GM12878 (cell line): Measurements from ENCODE around the gene SHOC2. TPM values are rescaled to one million over a fixed set of nuclear protein-coding genes. Genes with fewer than 3 reads are reported as not detected.
A peak's percentile ranks its signal among the peaks of the same experiment; 100 is the strongest.

ENCODE experiments used
- ATAC-seq: fragments of 200-7000 bp; cut with Tn5 transposase; 3 replicates; pipeline ENCODE4 v1.9.1; 2020; ENCODE audit warnings: mild to moderate bottlenecking, moderate library complexity
- BruUV-seq: library from RNA; stranded (reverse); fragments of 400-500 nt; replicated peaks from 2 replicates; lab custom pipeline; 2021; lab: Mats Ljungman, UMichigan
- CTCF ChIA-PET: fragments of 300-600 bp; sonication (Branson Sonifier 250); formaldehyde crosslinking; extraction: SDS; loops from one replicate; lab custom pipeline; 2021; ENCODE audit warnings: inconsistent platforms; lab: Yijun Ruan, JAX
- POLR2A ChIA-PET: fragments of 350-600 bp; formaldehyde crosslinking; extraction: SDS; loops from one replicate; lab custom pipeline; 2021; ENCODE audit warnings: inconsistent platforms; lab: Charles Lee
- RAD21 ChIA-PET: fragments of 300-600 bp; sonication (Branson Sonifier 250); formaldehyde crosslinking; loops from one replicate; lab custom pipeline; 2023; ENCODE audit warnings: antibody characterized with exemption; ENCODE audit not compliant: unreplicated experiment; lab: Charles Lee
- SMC1A ChIA-PET: fragments of 300-600 bp; sonication (Branson Sonifier 250); formaldehyde crosslinking; loops from one replicate; lab custom pipeline; 2023; ENCODE audit not compliant: unreplicated experiment, uncharacterized antibody; lab: Charles Lee
- DNase-seq: peaks from one replicate; pipeline ENCODE4 v3.0.0-alpha.2; 2011; ENCODE audit warnings: low read depth, low spot score
- FAIRE-seq: peaks from 3 replicates; lab custom pipeline; 2011; peaks lifted over from hg19 to GRCh38; lab: Jason Lieb, UNC
- H2AFZ ChIP-seq: 2 replicates; pipeline ENCODE4 v1.6.0; 2011; ENCODE audit warnings: low read depth, low read length, control low read depth; ENCODE audit not compliant: control insufficient read depth
- H3K27ac ChIP-seq: 2 replicates; pipeline ENCODE4 v1.5.1; 2011; ENCODE audit warnings: control low read depth; ENCODE audit not compliant: control insufficient read depth, insufficient read depth
- H3K27me3 ChIP-seq, 2 experiments: replicated peaks in 1 of 2; 2 replicates each; pipeline versions ENCODE4 v1.6.0 to v1.6.1; 2011; ENCODE audit warnings: low read length in 1 of 2; ENCODE audit not compliant: control insufficient read depth in 2 of 2, insufficient read depth in 2 of 2
- H3K36me3 ChIP-seq, 2 experiments: 2 replicates each; pipeline ENCODE4 v1.5.1; 2011; ENCODE audit warnings: low read length in 1 of 2; ENCODE audit not compliant: control insufficient read depth in 2 of 2, insufficient read depth in 2 of 2
- H3K4me1 ChIP-seq: 2 replicates; pipeline ENCODE4 v1.6.1; 2011; ENCODE audit warnings: mild to moderate bottlenecking, low read length, moderate library complexity, mixed read lengths; ENCODE audit not compliant: control insufficient read depth, insufficient read depth
- H3K4me2 ChIP-seq: 2 replicates; pipeline ENCODE4 v1.6.0; 2011; ENCODE audit warnings: control low read depth; ENCODE audit not compliant: control insufficient read depth, insufficient read depth
- H3K4me3 ChIP-seq: fragments of 200-600 bp; sonication (generic); 2 replicates; pipeline ENCODE4 v1.5.1; 2016
- H3K79me2 ChIP-seq: 2 replicates; pipeline ENCODE4 v1.6.0; 2011; ENCODE audit warnings: low read length; ENCODE audit not compliant: control insufficient read depth, insufficient read depth
- H3K9ac ChIP-seq: 2 replicates; pipeline ENCODE4 v1.8.0; 2011; ENCODE audit warnings: low read length, control low read depth, mixed read lengths; ENCODE audit not compliant: control insufficient read depth, insufficient read depth
- H3K9me3 ChIP-seq: replicated peaks from 3 replicates; pipeline ENCODE4 v1.5.1; 2011; ENCODE audit warnings: mild to moderate bottlenecking, low read length; ENCODE audit not compliant: control insufficient read depth, insufficient read depth
- H4K20me1 ChIP-seq: 2 replicates; pipeline ENCODE4 v1.6.0; 2011; ENCODE audit not compliant: control insufficient read depth, insufficient read depth
- CEBPZ ChIP-seq: fragments of 150-350 bp; IDR thresholded peaks from 2 replicates; pipeline ENCODE4 v1.6.1; 2016; ENCODE audit warnings: low read depth, low read length
- FOXK2 ChIP-seq: fragments of 450-650 bp; IDR thresholded peaks from 2 replicates; pipeline ENCODE4 v1.6.1; 2017; ENCODE audit warnings: mild to moderate bottlenecking, moderate library complexity
- HDAC2 ChIP-seq: fragments of 200-600 bp; sonication (generic); IDR thresholded peaks from 2 replicates; pipeline ENCODE4 v1.6.1; 2017
- HDAC6 ChIP-seq: fragments of 200-600 bp; sonication (generic); IDR thresholded peaks from one replicate; pipeline ENCODE4 v1.8.0; 2017; ENCODE audit warnings: antibody characterized with exemption; ENCODE audit not compliant: unreplicated experiment
- POLR2A ChIP-seq: IDR thresholded peaks from 2 replicates; pipeline ENCODE4 v1.6.1; 2011; ENCODE audit warnings: low read depth, mild to moderate bottlenecking, low read length
- RFX5 ChIP-seq: IDR thresholded peaks from 2 replicates; pipeline ENCODE4 v1.6.1; 2011; ENCODE audit warnings: low read depth, low read length, improper control_type of control experiment
- SP1 ChIP-seq: IDR thresholded peaks from one replicate; pipeline ENCODE4 v1.6.1; 2011; ENCODE audit warnings: low read depth, low read length
- SREBF2 ChIP-seq: IDR thresholded peaks from 2 replicates; pipeline ENCODE4 v1.6.1; 2012; ENCODE audit warnings: mild to moderate bottlenecking, low read length
- SUPT20H ChIP-seq: IDR thresholded peaks from 2 replicates; pipeline ENCODE4 v1.6.1; 2011; ENCODE audit warnings: low read depth, mild to moderate bottlenecking, low read length, moderate library complexity, borderline replicate concordance; ENCODE audit not compliant: control insufficient read depth
- ZNF622 ChIP-seq: fragments of 450-650 bp; IDR thresholded peaks from 2 replicates; pipeline ENCODE4 v1.6.1; 2017; ENCODE audit warnings: mild to moderate bottlenecking, inconsistent platforms
- WGBS: methylation state at CpG from one replicate; pipeline ENCODE4 v1.1.6; 2016; ENCODE audit warnings: low lambda C conversion rate; ENCODE audit not compliant: insufficient replicate concordance, insufficient coverage; ENCODE audit errors: missing lambda C conversion rate; 5-methylcytosine and 5-hydroxymethylcytosine counted together
- in situ Hi-C: fragments of 300-500 bp; cut with MboI; formaldehyde crosslinking; loops from 9 replicates; pipeline ENCODE4 v1.14.3; 2018; ENCODE audit warnings: mixed read lengths
- intact Hi-C: fragments of 100-400 bp; cut with micrococcal nuclease; formaldehyde crosslinking; loops from one replicate; pipeline ENCODE4 v1.14.2; 2022; ENCODE audit not compliant: unreplicated experiment
- polyA plus RNA-seq, 11 experiments: library from polyadenylated mRNA; depleted of rRNA in 4 of 11; unstranded in 6 of 11; stranded (reverse) in 5 of 11; fragments of >200 nt; fragmentation: Nextera tagmentation in 4 of 11; fragmentation: Illumina TruSeq in 1 of 11; extraction: Ambion mirVana in 4 of 11; extraction: Trizol in 1 of 11; gene quantifications; 1 replicate in 1 of 11; 2 replicates in 10 of 11; pipeline versions ENCODE4 v1.2.1 to v1.2.3, GENCODE V29; 2011 to 2016; ENCODE audit warnings: inconsistent platforms in 2 of 11, missing spikeins in 2 of 11, low read depth in 1 of 11
- total RNA-seq, 4 experiments: library from RNA; depleted of rRNA in 3 of 4; stranded (reverse); fragments of >200 nt in 3 of 4; fragmentation: Illumina TruSeq in 1 of 4; extraction: Trizol in 1 of 4; gene quantifications; 2 replicates each; pipeline versions ENCODE4 v1.2.1 to v1.2.3, GENCODE V29; 2013 to 2021
- TF ChIP-seq, protein P1 (sequence below): IDR thresholded peaks from 2 replicates; pipeline ENCODE4 v1.6.1; 2012; ENCODE audit warnings: mild to moderate bottlenecking, low read depth, low read length
- TF ChIP-seq, protein P2 (sequence below): fragments of 450-650 bp; IDR thresholded peaks from 2 replicates; pipeline ENCODE4 v1.6.1; 2018; ENCODE audit warnings: mild to moderate bottlenecking, low read depth, moderate library complexity; ENCODE audit not compliant: partially characterized antibody

Gene SHOC2
- total and polyA plus RNA-seq, 10 of the 15 experiments (the other 5 are each of a cell fraction or from before 2014, with no cell fraction given), result 24.8 to 65.3 (median 42.6) TPM

GRCh38 chr10:110885932-110886674, 33.3 kb upstream of the SHOC2 start:
- Histone ChIP-seq H3K27me3 (no peaks in the 10 kb centered on the region), H4K20me1 (no peaks in the 10 kb centered on the region), H3K4me1 (peaks cover 6% of the 10 kb centered on the region), H2AFZ (no peak overlapping the region), H3K79me2 (peaks cover 25% of the 10 kb centered on the region), H3K4me3 (no peak overlapping the region), H3K27ac (no peak overlapping the region), H3K9me3 (no peaks in the 10 kb centered on the region), H3K9ac (no peak overlapping the region), H3K36me3 (peaks cover 2 to 37% of the 10 kb centered on the region in 2 experiments; a peak in 3 of 4 replicates), H3K4me2 (no peak overlapping the region)
- BruUV-seq, result no TSS peak
- ChIA-PET POLR2A (interaction anchor here (0.9 to 2.6 kb wide), 6 partner anchors 7 to 32 kb away, joined by 3 to 12 read pairs (median 4); partner anchors contain the start of gene BBIP1), RAD21 (interaction anchor here (0.7 to 2.6 kb wide), 7 partner anchors 8 to 296 kb away, joined by 3 to 22 read pairs (median 3); no protein-coding TSS in a partner anchor), SMC1A (interaction anchor here (1.1 to 11.1 kb wide), 16 partner anchors 10 to 274 kb away, joined by 3 to 102 read pairs (median 7); partner anchors contain the start of gene PDCD4), CTCF (interaction anchor here (0.6 to 2.5 kb wide), 5 partner anchors 9 to 83 kb away, joined by 3 to 25 read pairs (median 6); partner anchors contain the start of gene PDCD4)
- intact Hi-C loops (no loop called here), in situ Hi-C loops (no loop called here)
- FAIRE-seq (no peak), DNase-seq (no peak), ATAC-seq (peak; percentile 14; the same call in 2 of the 3 replicates)
- no peak for TF ChIP-seq CEBPZ
- no peak for TF ChIP-seq HDAC2
- TF ChIP-seq SUPT20H, result no peak
- TF ChIP-seq, protein P1, sequence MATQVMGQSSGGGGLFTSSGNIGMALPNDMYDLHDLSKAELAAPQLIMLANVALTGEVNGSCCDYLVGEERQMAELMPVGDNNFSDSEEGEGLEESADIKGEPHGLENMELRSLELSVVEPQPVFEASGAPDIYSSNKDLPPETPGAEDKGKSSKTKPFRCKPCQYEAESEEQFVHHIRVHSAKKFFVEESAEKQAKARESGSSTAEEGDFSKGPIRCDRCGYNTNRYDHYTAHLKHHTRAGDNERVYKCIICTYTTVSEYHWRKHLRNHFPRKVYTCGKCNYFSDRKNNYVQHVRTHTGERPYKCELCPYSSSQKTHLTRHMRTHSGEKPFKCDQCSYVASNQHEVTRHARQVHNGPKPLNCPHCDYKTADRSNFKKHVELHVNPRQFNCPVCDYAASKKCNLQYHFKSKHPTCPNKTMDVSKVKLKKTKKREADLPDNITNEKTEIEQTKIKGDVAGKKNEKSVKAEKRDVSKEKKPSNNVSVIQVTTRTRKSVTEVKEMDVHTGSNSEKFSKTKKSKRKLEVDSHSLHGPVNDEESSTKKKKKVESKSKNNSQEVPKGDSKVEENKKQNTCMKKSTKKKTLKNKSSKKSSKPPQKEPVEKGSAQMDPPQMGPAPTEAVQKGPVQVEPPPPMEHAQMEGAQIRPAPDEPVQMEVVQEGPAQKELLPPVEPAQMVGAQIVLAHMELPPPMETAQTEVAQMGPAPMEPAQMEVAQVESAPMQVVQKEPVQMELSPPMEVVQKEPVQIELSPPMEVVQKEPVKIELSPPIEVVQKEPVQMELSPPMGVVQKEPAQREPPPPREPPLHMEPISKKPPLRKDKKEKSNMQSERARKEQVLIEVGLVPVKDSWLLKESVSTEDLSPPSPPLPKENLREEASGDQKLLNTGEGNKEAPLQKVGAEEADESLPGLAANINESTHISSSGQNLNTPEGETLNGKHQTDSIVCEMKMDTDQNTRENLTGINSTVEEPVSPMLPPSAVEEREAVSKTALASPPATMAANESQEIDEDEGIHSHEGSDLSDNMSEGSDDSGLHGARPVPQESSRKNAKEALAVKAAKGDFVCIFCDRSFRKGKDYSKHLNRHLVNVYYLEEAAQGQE, result no peak
- no peak for TF ChIP-seq ZNF622
- TF ChIP-seq RFX5, result no peak
- TF ChIP-seq FOXK2, result no peak
- no peak for TF ChIP-seq POLR2A
- TF ChIP-seq, protein P2, sequence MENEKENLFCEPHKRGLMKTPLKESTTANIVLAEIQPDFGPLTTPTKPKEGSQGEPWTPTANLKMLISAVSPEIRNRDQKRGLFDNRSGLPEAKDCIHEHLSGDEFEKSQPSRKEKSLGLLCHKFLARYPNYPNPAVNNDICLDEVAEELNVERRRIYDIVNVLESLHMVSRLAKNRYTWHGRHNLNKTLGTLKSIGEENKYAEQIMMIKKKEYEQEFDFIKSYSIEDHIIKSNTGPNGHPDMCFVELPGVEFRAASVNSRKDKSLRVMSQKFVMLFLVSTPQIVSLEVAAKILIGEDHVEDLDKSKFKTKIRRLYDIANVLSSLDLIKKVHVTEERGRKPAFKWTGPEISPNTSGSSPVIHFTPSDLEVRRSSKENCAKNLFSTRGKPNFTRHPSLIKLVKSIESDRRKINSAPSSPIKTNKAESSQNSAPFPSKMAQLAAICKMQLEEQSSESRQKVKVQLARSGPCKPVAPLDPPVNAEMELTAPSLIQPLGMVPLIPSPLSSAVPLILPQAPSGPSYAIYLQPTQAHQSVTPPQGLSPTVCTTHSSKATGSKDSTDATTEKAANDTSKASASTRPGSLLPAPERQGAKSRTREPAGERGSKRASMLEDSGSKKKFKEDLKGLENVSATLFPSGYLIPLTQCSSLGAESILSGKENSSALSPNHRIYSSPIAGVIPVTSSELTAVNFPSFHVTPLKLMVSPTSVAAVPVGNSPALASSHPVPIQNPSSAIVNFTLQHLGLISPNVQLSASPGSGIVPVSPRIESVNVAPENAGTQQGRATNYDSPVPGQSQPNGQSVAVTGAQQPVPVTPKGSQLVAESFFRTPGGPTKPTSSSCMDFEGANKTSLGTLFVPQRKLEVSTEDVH, result no peak
- TF ChIP-seq HDAC6, result no peak
- no peak for TF ChIP-seq SREBF2
- no peak for TF ChIP-seq SP1
- 68% methylated on average over 5 of the region's 5 CpGs for WGBS
